Loucy (cell line): ENCODE data around the gene FOXP1.

Source experiments
- H2AFZ ChIP-seq: fragments of 200-600 bp; sonication (generic); 2 replicates; pipeline ENCODE4 v1.6.0; 2016; ENCODE audit warnings: antibody characterized with exemption, mild to moderate bottlenecking, low read length, moderate library complexity
- H3F3A ChIP-seq: fragments of 200-600 bp; 2 replicates; pipeline ENCODE4 v1.6.0; 2016; ENCODE audit warnings: antibody characterized with exemption, low read depth, mild to moderate bottlenecking
- H3K27me3 ChIP-seq: fragments of 200-600 bp; sonication (generic); 2 replicates; pipeline ENCODE4 v1.6.1; 2014; ENCODE audit warnings: low read length, mild to moderate bottlenecking; ENCODE audit not compliant: insufficient read depth, poor library complexity, severe bottlenecking
- H3K36me3 ChIP-seq: fragments of 200-600 bp; sonication (generic); 2 replicates; pipeline ENCODE4 v1.6.1; 2016; ENCODE audit warnings: low read length; ENCODE audit not compliant: insufficient read depth
- H3K4me1 ChIP-seq: fragments of 200-600 bp; sonication (generic); 2 replicates; pipeline ENCODE4 v1.5.1; 2014; ENCODE audit warnings: low read length, mild to moderate bottlenecking; ENCODE audit not compliant: insufficient read depth, poor library complexity, severe bottlenecking
- H3K4me2 ChIP-seq: fragments of 200-600 bp; sonication (generic); 2 replicates; pipeline ENCODE4 v1.6.0; 2014; ENCODE audit warnings: antibody characterized with exemption, low read length, low read depth, mild to moderate bottlenecking; ENCODE audit not compliant: poor library complexity, severe bottlenecking
- H3K4me3 ChIP-seq: fragments of 200-600 bp; sonication (generic); 2 replicates; pipeline ENCODE4 v1.5.1; 2014; ENCODE audit warnings: low read length, mild to moderate bottlenecking, mixed read lengths; ENCODE audit not compliant: poor library complexity, severe bottlenecking
- H3K79me2 ChIP-seq: fragments of 200-600 bp; sonication (generic); 2 replicates; pipeline ENCODE4 v1.6.1; 2014; ENCODE audit warnings: low read length; ENCODE audit not compliant: insufficient read depth
- H3K9ac ChIP-seq: fragments of 200-600 bp; sonication (generic); 2 replicates; pipeline ENCODE4 v1.6.0; 2014; ENCODE audit warnings: mild to moderate bottlenecking, low read depth, low read length, moderate library complexity; ENCODE audit not compliant: poor library complexity, severe bottlenecking
- H3K9me2 ChIP-seq: fragments of 200-600 bp; sonication (generic); replicated peaks from 2 replicates; pipeline ENCODE4 v1.6.1; 2016; ENCODE audit warnings: low read depth, low read length, mixed read lengths
- H3K9me3 ChIP-seq: fragments of 200-600 bp; sonication (generic); 2 replicates; pipeline ENCODE4 v1.6.1; 2014; ENCODE audit warnings: mild to moderate bottlenecking, antibody characterized with exemption, low read length, low read depth; ENCODE audit not compliant: insufficient read depth
- H4K20me1 ChIP-seq: fragments of 200-600 bp; sonication (generic); 2 replicates; pipeline ENCODE4 v1.6.0; 2014; ENCODE audit warnings: antibody characterized with exemption, low read length, mild to moderate bottlenecking; ENCODE audit not compliant: insufficient read depth, poor library complexity, severe bottlenecking
- CTCF ChIP-seq: fragments of 200-600 bp; sonication (generic); conservative IDR thresholded peaks from 2 replicates; pipeline ENCODE4 v1.5.1; 2014; ENCODE audit warnings: mild to moderate bottlenecking, antibody characterized with exemption, low read length
- EZH2phosphoT487 ChIP-seq: fragments of 200-600 bp; IDR thresholded peaks from 2 replicates; pipeline ENCODE4 v1.6.1; 2018; ENCODE audit warnings: antibody characterized with exemption, mild to moderate bottlenecking, moderate library complexity, borderline replicate concordance

FOXP1 gene

DNA sequence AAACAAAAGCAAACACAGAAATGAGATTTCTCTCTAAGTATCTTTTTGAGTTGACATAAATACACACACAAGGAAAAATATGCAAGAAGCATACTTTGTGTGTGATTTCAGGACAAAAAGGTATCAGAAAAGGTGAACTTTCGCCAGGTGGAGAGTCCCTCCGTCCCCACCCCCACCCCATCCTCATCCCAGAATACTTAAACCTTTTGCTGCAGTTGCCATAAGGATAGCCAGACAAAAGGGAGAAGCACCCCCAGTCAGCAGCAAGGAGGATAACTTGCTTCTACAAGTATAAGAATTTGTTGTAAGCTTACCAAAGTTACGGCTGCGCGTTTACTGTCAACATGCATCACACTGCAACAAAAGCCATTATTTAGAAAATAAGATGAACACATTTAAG is 10.3 kb downstream of the FOXP1 start:
- Histone ChIP-seq H3K79me2 (peaks cover 83% of the 10 kb centered on the region), H4K20me1 (peaks cover 16% of the 10 kb centered on the region), H3K4me1 (peaks cover 60% of the 10 kb centered on the region)

GRCh38 chr3:71570546-71570945 is 13.0 kb downstream of the FOXP1 start:
- H3K9me3 ChIP-seq: no peaks in the 10 kb centered on the region
- no peak for TF ChIP-seq EZH2phosphoT487
- TF ChIP-seq CTCF: no peak
- peaks cover 8% of the 10 kb centered on the region; the same call in 1 of the 2 replicates for H3K36me3 ChIP-seq
- no peak overlapping the region for H3K4me3 ChIP-seq
- no peak overlapping the region for H2AFZ ChIP-seq
- peaks cover 38% of the 10 kb centered on the region for H3K4me1 ChIP-seq
- H3K4me2 ChIP-seq: no peak overlapping the region
- H3K79me2 ChIP-seq: peaks cover 79% of the 10 kb centered on the region
- H3F3A ChIP-seq: no peaks in the 10 kb centered on the region
- H3K9ac ChIP-seq: no peak overlapping the region
- no peaks in the 10 kb centered on the region for H3K27me3 ChIP-seq
- peaks cover 2% of the 10 kb centered on the region for H4K20me1 ChIP-seq
- no peaks in the 10 kb centered on the region for H3K9me2 ChIP-seq

More for the DNA sequence above, 10.3 kb downstream of the FOXP1 start:
- H3K27me3 ChIP-seq: no peaks in the 10 kb centered on the region
- H3K4me2 ChIP-seq: peak overlapping the region; percentile 28
- TF ChIP-seq CTCF (no peak), EZH2phosphoT487 (no peak)
- H2AFZ ChIP-seq: no peak overlapping the region
- H3F3A ChIP-seq: no peaks in the 10 kb centered on the region
- no peaks in the 10 kb centered on the region for H3K9me2 ChIP-seq
- H3K9me3 ChIP-seq: no peaks in the 10 kb centered on the region
- H3K36me3 ChIP-seq: no peaks in the 10 kb centered on the region
- no peak overlapping the region for H3K9ac ChIP-seq
- H3K4me3 ChIP-seq: no peak overlapping the region

- H3K79me2 ChIP-seq: peaks cover 78% of the 10 kb centered on the region
- H2AFZ ChIP-seq: no peak overlapping the region
- H3K4me1 ChIP-seq: peaks cover 29% of the 10 kb centered on the region
- H3K9ac ChIP-seq: no peak overlapping the region
- H3K36me3 ChIP-seq: peaks cover 9% of the 10 kb centered on the region; the same call in 1 of the 2 replicates
- peaks cover 2% of the 10 kb centered on the region for H4K20me1 ChIP-seq
- no peaks in the 10 kb centered on the region for H3K9me3 ChIP-seq
- H3K27me3 ChIP-seq: no peaks in the 10 kb centered on the region
- no peaks in the 10 kb centered on the region for H3F3A ChIP-seq
- H3K4me2 ChIP-seq: no peak overlapping the region
- H3K9me2 ChIP-seq: no peaks in the 10 kb centered on the region
- no peak overlapping the region for H3K4me3 ChIP-seq
- TF ChIP-seq EZH2phosphoT487: no peak
- no peak for TF ChIP-seq CTCF
Observed at GRCh38 chr3:71568207-71568606, 15.3 kb downstream of the FOXP1 start.
